ENCODE measurements around the gene ATOH8. TPM values are rescaled to one million over a fixed set of nuclear protein-coding genes. Genes with fewer than 3 reads are reported as not detected.

ATOH8 gene
- total and polyA plus RNA-seq, 2 donors (not counting 1 experiment from before 2014, with no cell fraction given) = not detected

- H3K36me3 ChIP-seq (replicated peaks in 1 of 2; ENCODE audit: control extremely low read depth in 1 of 2, control insufficient read depth in 1 of 2, extremely low read depth in 1 of 2, insufficient read depth in 2 of 2, low read length in 1 of 2) = no peaks in the 10 kb centered on the region
- H3K4me3 Mint-ChIP-seq = no peak overlapping the region
- peaks cover 0 to 14% (median 3%) of the 10 kb centered on the region in 4 experiments for H3K27me3 ChIP-seq (replicated peaks in 1 of 4; ENCODE audit: control extremely low read depth in 1 of 4, control insufficient read depth in 3 of 4, insufficient read depth in 4 of 4, low read length in 3 of 4)
- H3K4me1 Mint-ChIP-seq = peaks cover 2% of the 10 kb centered on the region
- no peak overlapping the region for H3K4me3 ChIP-seq (ENCODE audit: control extremely low read depth in 1 of 5, extremely low read depth in 1 of 5, insufficient read depth in 1 of 5, low read depth in 2 of 5, low read length in 4 of 5)
- H3K4me2 ChIP-seq (replicated peaks; ENCODE audit: low read depth, low read length, poor library complexity, severe bottlenecking) = no peak overlapping the region
- no peak for TF ChIP-seq EZH2 (IDR thresholded peaks at IDR 0.05; ENCODE audit: borderline replicate concordance, insufficient read depth, low read depth, low read length, poor library complexity, severe bottlenecking)
- TF ChIP-seq CTCF (IDR thresholded peaks at IDR 0.05) = no peak
- intact Hi-C loops (cut with micrococcal nuclease) = no loop called here
- POLR2A ChIA-PET = no interaction called here
- peaks cover 7% of the 10 kb centered on the region for H3K27me3 Mint-ChIP-seq
- WGBS (ENCODE audit: insufficient coverage) = 100% methylated on average over 1 of the region's 5 CpGs
- H3K9me3 ChIP-seq (ENCODE audit: control extremely low read depth in 1 of 3, control insufficient read depth in 2 of 3, insufficient read depth in 1 of 3, low read length in 2 of 3) = no peaks in the 10 kb centered on the region
- DNase-seq (no peak), ATAC-seq (ENCODE audit: low read depth) (no peak)
- no peak overlapping the region for H2AFZ ChIP-seq (ENCODE audit: insufficient read depth, low read depth, low read length, poor library complexity, severe bottlenecking)
- no peaks in the 10 kb centered on the region for H3K9me3 Mint-ChIP-seq (ENCODE audit: insufficient read depth)
- no peaks in the 10 kb centered on the region for H3K79me2 ChIP-seq (ENCODE audit: control insufficient read depth, insufficient read depth, low read length)
- H4K20me1 ChIP-seq (ENCODE audit: control insufficient read depth, insufficient read depth, low read length, poor library complexity, severe bottlenecking) = no peaks in the 10 kb centered on the region
- CTCF ChIA-PET = no interaction called here
- H3K4me1 ChIP-seq (ENCODE audit: control insufficient read depth in 2 of 2, insufficient read depth in 2 of 2, low read length in 2 of 2) = no peaks in the 10 kb centered on the region
- H3K27ac ChIP-seq (ENCODE audit: low read length in 2 of 2) = no peak overlapping the region
- no peak overlapping the region for H3K9ac ChIP-seq (ENCODE audit: low read length)
- no peak overlapping the region for H3K27ac Mint-ChIP-seq
Measured at GRCh38 chr2:85781013-85781332, 27.2 kb downstream of the ATOH8 start.

GRCh38 chr2:85783796-85784195 is 30.0 kb downstream of the ATOH8 start:
- H2AFZ ChIP-seq (ENCODE audit: insufficient read depth, low read depth, low read length, poor library complexity, severe bottlenecking) = no peak overlapping the region
- no peaks in the 10 kb centered on the region for H4K20me1 ChIP-seq (ENCODE audit: control insufficient read depth, insufficient read depth, low read length, poor library complexity, severe bottlenecking)
- H3K4me2 ChIP-seq (replicated peaks; ENCODE audit: low read depth, low read length, poor library complexity, severe bottlenecking) = no peak overlapping the region
- TF ChIP-seq EZH2 (IDR thresholded peaks at IDR 0.05; ENCODE audit: borderline replicate concordance, insufficient read depth, low read depth, low read length, poor library complexity, severe bottlenecking) = no peak
- no peak for TF ChIP-seq CTCF (IDR thresholded peaks at IDR 0.05)
- H3K27ac ChIP-seq (ENCODE audit: low read length in 2 of 2) = no peak overlapping the region
- H3K79me2 ChIP-seq (ENCODE audit: control insufficient read depth, insufficient read depth, low read length) = no peaks in the 10 kb centered on the region
- no peak for ATAC-seq (ENCODE audit: low read depth)
- H3K9ac ChIP-seq (ENCODE audit: low read length) = no peak overlapping the region
- no peak for DNase-seq
- H3K4me3 Mint-ChIP-seq = no peak overlapping the region
- H3K9me3 Mint-ChIP-seq (ENCODE audit: insufficient read depth) = no peaks in the 10 kb centered on the region
- intact Hi-C loops (cut with micrococcal nuclease) = no loop called here
- H3K27ac Mint-ChIP-seq = no peak overlapping the region
- H3K27me3 ChIP-seq (replicated peaks in 1 of 4; ENCODE audit: control extremely low read depth in 1 of 4, control insufficient read depth in 3 of 4, insufficient read depth in 4 of 4, low read length in 3 of 4) = peaks cover 0 to 11% (median 3%) of the 10 kb centered on the region in 4 experiments
- WGBS (ENCODE audit: insufficient coverage) = 95% methylated on average over 2 of the region's 7 CpGs
- peaks cover 2% of the 10 kb centered on the region for H3K4me1 Mint-ChIP-seq
- H3K4me3 ChIP-seq (ENCODE audit: control extremely low read depth in 1 of 5, extremely low read depth in 1 of 5, insufficient read depth in 1 of 5, low read depth in 2 of 5, low read length in 4 of 5) = no peak overlapping the region
- no peaks in the 10 kb centered on the region for H3K4me1 ChIP-seq (ENCODE audit: control insufficient read depth in 2 of 2, insufficient read depth in 2 of 2, low read length in 2 of 2)
- ChIA-PET CTCF (no interaction called here), POLR2A (no interaction called here)
- peaks cover 10% of the 10 kb centered on the region for H3K27me3 Mint-ChIP-seq
- no peaks in the 10 kb centered on the region for H3K36me3 ChIP-seq (replicated peaks in 1 of 2; ENCODE audit: control extremely low read depth in 1 of 2, control insufficient read depth in 1 of 2, extremely low read depth in 1 of 2, insufficient read depth in 2 of 2, low read length in 1 of 2)
- no peaks in the 10 kb centered on the region for H3K9me3 ChIP-seq (ENCODE audit: control extremely low read depth in 1 of 3, control insufficient read depth in 2 of 3, insufficient read depth in 1 of 3, low read length in 2 of 3)
